DMS 273 treated with DMSO at 0.1 percent for 48 hours (cell line): ENCODE results near the gene DNAJC5.
A peak's percentile ranks its signal among the peaks of the same experiment; 100 is the strongest.
"Not testable (repeated sequence)": the region's sequence is repeated elsewhere in the genome, so short reads cannot be mapped to it uniquely, and the experiment has no call there.

Source experiments
- DNase-seq: peaks from one replicate; lab custom pipeline; 2025; lab: John Stamatoyannopoulos, UW

The DNAJC5 gene

GRCh38 chr20:63894358-63895201 lies at the start of gene DNAJC5:
DNAJC5 (plus strand) TSS chr20:63895126; CDS start chr20:63928346, 33,220 bp downstream.
- DNase-seq, result peak; percentile 58

- DNase-seq, result peak; percentile 58
These were observed 48.7 kb upstream of the DNAJC5 start for GRCh38 chr20:63846128-63846771.

GRCh38 chr20:63846888-63847236 lies 48.1 kb upstream of the DNAJC5 start:
- DNase-seq, result no peak

GRCh38 chr20:63847237-63848002 lies 47.5 kb upstream of the DNAJC5 start:
- no peak for DNase-seq

- no peak for DNase-seq
These were observed 46.7 kb upstream of the DNAJC5 start for GRCh38 chr20:63848003-63848911.

GRCh38 chr20:63850689-63851547 lies 44.0 kb upstream of the DNAJC5 start:
- DNase-seq, result no peak

GRCh38 chr20:63851548-63851943 lies 43.4 kb upstream of the DNAJC5 start:
- not testable (repeated sequence) for DNase-seq

- DNase-seq, result not testable (repeated sequence)
These were observed 41.2 kb upstream of the DNAJC5 start for GRCh38 chr20:63853733-63854068.

- no peak for DNase-seq
These were observed 40.7 kb upstream of the DNAJC5 start for GRCh38 chr20:63854069-63854765.

- no peak for DNase-seq
These were observed 40.1 kb upstream of the DNAJC5 start for GRCh38 chr20:63854766-63855362.

GRCh38 chr20:63855363-63856097 lies 39.4 kb upstream of the DNAJC5 start:
- DNase-seq, result no peak

- no peak for DNase-seq
These were observed 38.8 kb upstream of the DNAJC5 start for GRCh38 chr20:63856098-63856511.

GRCh38 chr20:63857764-63858392 lies 37.0 kb upstream of the DNAJC5 start:
- DNase-seq, result no peak

- no peak for DNase-seq
These were observed 36.3 kb upstream of the DNAJC5 start for GRCh38 chr20:63858393-63859165.

GRCh38 chr20:63859166-63859699 lies 35.7 kb upstream of the DNAJC5 start:
- no peak for DNase-seq

GRCh38 chr20:63860325-63861051 lies 34.4 kb upstream of the DNAJC5 start:
- DNase-seq, result no peak
